HG02588 (cell line): Measurements from ENCODE around the gene KMT2B.
A peak's percentile ranks its signal among the peaks of the same experiment; 100 is the strongest.

Experiments
- ATAC-seq: cut with Tn5 transposase; IDR thresholded peaks from one replicate; pipeline ENCODE4 v1.9.1; 2021; ENCODE audit warnings: mild to moderate bottlenecking, moderate library complexity; ENCODE audit not compliant: unreplicated experiment

Gene KMT2B

GRCh38 chr19:35740423-35741202 lies 22.8 kb downstream of the KMT2B start:
- ATAC-seq, result peak; percentile 50

DNA sequence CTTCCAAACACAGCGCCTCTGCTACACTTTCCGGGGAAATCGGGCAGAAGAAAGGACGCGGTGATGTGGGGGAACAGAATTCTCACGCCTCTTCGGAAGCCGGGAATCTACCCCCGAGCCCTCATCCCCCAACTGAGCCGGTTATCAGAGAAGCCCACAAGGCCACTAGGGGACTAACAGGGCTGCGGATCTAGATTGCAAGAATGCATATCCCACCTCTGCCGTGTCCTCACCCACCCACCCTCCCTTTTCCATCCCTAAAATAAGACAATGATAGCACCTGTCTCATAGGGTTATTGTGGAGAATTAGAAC lies 23.4 kb downstream of the KMT2B start:
- ATAC-seq, result no peak

GRCh38 chr19:35742121-35742724 lies 24.4 kb downstream of the KMT2B start, which contains the start of gene IGFLR1:
IGFLR1 (minus strand) TSS chr19:35742452; CDS start chr19:35741180, 1,272 bp downstream.
- no peak for ATAC-seq

GRCh38 chr19:35743640-35744429 lies 26.0 kb downstream of the KMT2B start:
- no peak for ATAC-seq

DNA sequence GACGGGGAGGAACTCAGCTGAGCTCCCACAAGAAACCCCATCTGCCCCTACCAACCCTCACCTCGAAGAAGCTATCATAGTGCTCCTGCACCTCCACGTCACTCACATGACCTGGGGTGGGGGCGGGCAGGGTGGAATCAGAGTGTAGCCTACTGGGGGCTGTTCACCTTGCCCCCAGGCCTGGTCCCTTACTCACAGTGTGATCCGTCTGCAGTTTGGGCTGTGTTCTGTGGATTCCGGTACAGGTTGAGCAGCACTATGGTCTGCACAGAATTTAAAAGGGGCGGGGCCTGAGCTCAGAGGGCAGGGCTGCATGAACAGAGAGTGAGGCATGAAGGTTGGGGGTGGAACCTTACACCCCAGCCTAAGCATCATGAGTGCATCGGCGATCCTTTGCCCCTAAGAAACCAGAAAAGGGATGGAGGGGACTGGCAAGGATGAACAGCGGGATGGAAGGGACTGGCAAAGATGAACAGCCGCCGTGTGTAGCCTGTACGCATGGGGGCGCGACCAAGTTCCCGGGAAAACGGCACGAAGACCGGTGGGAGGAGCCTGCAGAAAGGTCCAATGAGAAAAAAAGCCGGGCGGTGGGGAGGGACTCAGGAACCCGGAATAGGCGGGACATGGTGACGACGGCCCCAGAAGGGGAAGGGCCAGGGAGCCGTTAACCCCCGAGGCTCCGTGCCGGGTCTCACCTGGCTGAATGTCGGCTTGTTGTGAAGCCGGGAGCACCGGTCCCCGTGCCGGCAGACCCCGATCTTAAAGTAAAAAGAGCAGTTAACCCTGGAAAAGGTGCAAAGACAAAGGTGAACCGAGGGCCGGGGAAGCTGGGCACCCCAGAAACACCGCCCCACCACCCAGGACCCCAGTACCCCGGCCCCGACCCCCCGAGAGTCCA lies 26.9 kb downstream of the KMT2B start:
- peak; percentile 31 for ATAC-seq

- ATAC-seq, result peak; percentile 36
These were observed 27.7 kb downstream of the KMT2B start, which contains the start of the genes PSENEN and U2AF1L4 for GRCh38 chr19:35745328-35746086. PSENEN (plus strand) TSS chr19:35745651; CDS start chr19:35745931, 280 bp downstream. U2AF1L4 (minus strand) TSS chr19:35745418; CDS start chr19:35745391, 27 bp downstream.

- ATAC-seq, result no peak
These were observed 28.3 kb downstream of the KMT2B start for GRCh38 chr19:35746087-35746462.

DNA sequence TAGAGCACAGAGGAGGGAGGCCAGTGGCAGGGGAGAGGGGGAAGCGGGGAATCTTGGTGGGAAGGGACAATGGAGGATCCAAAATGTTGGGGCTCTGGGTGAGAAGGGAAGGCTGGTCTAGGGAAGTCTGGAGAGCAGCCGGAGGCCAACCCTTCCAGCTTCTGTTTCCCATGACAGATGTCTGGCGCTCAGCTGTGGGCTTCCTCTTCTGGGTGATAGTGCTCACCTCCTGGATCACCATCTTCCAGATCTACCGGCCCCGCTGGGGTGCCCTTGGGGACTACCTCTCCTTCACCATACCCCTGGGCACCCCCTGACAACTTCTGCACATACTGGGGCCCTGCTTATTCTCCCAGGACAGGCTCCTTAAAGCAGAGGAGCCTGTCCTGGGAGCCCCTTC lies 28.7 kb downstream of the KMT2B start:
- ATAC-seq, result no peak

GRCh38 chr19:35748106-35749020 lies 30.6 kb downstream of the KMT2B start, which contains the start of gene LIN37:
LIN37 (plus strand) TSS chr19:35748576; CDS start chr19:35748725, 149 bp downstream.
- peak; percentile 63 for ATAC-seq

DNA sequence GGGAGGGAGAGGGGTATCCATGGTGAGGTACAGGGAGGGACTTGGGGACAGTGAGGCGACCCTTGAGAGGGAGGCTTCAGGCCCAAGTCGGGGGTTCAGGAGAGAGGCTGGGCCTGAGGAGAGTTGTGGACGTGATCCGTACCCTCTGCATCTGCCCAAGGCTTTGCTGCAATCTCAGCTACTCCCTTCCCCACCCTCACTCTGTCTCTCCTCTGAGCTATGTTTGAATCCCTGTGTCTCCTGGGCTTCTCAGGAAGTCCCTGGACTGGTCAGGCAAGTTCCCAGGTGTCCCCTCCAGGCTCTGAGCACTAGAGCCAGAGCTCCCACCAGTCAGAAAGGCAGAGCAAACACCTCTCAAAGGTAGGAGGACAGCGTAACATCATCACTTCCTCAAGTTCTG lies 32.4 kb downstream of the KMT2B start:
- ATAC-seq, result no peak

- ATAC-seq, result no peak
These were observed 34.3 kb downstream of the KMT2B start for GRCh38 chr19:35751839-35752745.

GRCh38 chr19:35752746-35753350 lies 35.0 kb downstream of the KMT2B start:
- ATAC-seq, result no peak

DNA sequence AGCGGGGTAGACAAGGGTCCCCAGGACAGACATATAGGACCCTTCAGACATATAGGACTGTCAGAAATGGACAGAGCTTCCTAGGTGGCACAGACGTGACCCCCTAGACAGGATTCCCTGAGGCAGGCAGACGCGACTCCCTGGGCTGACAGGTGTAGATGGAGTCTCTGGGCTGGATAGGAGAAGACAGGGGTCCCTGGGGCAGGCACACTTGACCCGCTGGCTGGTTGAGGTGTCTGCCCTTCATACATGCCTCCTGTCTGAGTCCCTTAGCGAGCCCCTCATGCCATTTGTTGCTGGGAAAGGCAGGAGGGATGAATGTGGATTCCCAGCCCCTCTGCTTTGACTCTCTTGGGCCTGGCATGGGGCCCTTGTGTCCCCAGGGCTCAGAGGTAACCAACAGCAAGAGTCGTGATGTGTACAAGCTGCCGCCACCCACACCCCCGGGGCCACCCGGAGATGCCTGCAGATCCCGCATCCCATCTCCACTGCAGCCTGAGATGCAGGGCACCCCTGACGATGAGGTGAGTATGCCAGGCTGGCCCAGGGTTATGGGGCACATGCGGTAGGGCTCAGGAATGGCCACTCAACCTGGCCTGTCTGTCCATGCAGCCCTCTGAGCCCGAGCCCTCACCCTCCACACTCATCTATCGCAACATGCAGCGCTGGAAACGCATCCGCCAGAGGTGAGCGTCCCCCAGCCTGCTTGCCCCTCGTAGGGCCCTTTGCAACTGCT lies 36.0 kb downstream of the KMT2B start:
- no peak for ATAC-seq

DNA sequence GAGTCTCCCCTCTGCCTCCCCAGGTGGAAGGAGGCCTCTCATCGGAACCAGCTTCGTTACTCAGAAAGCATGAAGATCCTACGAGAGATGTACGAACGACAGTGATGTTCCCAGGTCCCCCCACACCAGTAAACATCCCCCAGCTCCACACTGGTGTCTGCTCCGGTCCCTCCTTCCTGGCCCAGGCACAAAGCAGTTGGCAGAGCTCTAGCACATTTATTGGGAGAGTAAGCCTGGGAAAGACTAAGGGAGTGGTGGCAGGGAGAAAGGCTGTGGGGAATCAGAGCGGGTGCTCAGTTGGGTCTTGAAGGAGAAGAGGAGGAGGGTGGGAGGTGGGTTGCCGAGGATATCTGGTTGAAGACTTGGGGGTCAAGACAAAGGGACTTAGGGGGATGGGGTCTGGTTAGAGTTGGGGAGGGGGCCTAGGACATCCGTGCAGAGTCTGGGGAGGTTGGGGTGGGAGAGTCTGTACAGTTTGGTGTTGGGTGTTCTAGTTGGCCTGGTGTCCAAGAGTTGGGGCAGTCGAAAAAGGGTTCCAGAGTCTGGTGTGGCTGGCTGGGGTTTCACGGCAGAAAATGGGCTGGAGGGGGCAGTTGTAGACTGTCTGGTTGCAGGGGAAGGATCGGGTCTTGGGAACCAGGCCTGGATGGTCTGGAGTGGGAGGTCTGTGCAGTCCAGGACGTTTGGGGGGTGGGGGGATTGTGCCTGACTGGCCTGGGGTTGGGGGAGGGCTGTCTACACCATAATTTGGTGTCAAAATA lies 36.7 kb downstream of the KMT2B start:
- no peak for ATAC-seq

GRCh38 chr19:35755131-35755549 lies 37.3 kb downstream of the KMT2B start:
- no peak for ATAC-seq
